Uterus (tissue), 2 donors: ENCODE results near the gene PROZ.

Experiments used
- CTCF ChIP-seq, 4 experiments: fragments of 200-600 bp in 2 of 4; fragments of 450-650 bp in 2 of 4; sonication (generic) in 2 of 4; IDR thresholded peaks; one replicate each; pipeline ENCODE4 v1.5.1; 2016 to 2019; ENCODE audit warnings: antibody characterized with exemption in 4 of 4, mild to moderate bottlenecking in 2 of 4, moderate library complexity in 1 of 4
- POLR2A ChIP-seq, 2 donors: fragments of 450-650 bp; IDR thresholded peaks; one replicate each; pipeline ENCODE4 v1.6.1; 2016; ENCODE audit warnings: antibody characterized with exemption in 2 of 2, mild to moderate bottlenecking in 1 of 2, moderate library complexity in 1 of 2

DNA sequence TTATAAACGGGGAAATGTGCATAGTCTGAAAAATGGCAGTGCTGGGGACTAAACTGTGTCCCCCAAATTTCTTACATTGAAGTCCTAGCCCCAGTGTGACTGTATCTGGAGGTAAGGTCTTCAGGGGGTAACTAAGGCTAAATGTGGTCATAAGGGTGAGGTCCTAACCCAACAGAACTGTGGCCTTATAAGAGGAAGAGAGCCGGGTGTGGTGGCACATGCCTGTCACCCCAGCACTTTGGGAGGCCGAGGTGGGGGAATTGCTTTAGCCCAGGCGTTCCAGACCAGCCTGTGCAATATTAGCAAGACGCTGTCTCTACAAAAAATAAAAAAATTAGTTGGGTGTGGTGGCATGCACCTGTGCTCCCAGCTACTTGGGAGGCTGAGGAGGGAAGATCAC, 17.8 kb downstream of the PROZ start:
- no peak for TF ChIP-seq CTCF (IDR thresholded peaks at IDR 0.05)
- no peak for TF ChIP-seq POLR2A (IDR thresholded peaks at IDR 0.05)
